Caki2 (cell line): ENCODE measurements around the gene PLCD1. TPM values are rescaled to one million over a fixed set of nuclear protein-coding genes. Genes with fewer than 3 reads are reported as not detected.

Experiments used
- DNase-seq: peaks from one replicate; pipeline ENCODE4 v3.0.0-alpha.2; 2015; ENCODE audit warnings: low read depth
- in situ Hi-C: cut with HindIII; loops from 2 replicates; pipeline ENCODE4 v1.10.0; 2016; ENCODE audit warnings: low sequenced_read_pairs, low pct_unique_long_range_greater_than_20kb, mixed read lengths
- total RNA-seq: library from RNA; depleted of rRNA; stranded (reverse); fragments of >200 nt; shearing (Covaris generic); gene quantifications from 2 replicates; pipeline ENCODE4 v1.2.3, GENCODE V29; 2014; ENCODE audit warnings: low replicate concordance

PLCD1 gene
- total RNA-seq, 1 experiment from 2014 or later: 9.1 TPM

- in situ Hi-C loops: no loop called here
- DNase-seq: no peak
Observed at GRCh38 chr3:38005076-38006020, 24.1 kb downstream of the PLCD1 start.

GRCh38 chr3:38004415-38005075 lies 24.9 kb downstream of the PLCD1 start:
- in situ Hi-C loops: no loop called here
- peak; percentile 51 for DNase-seq

- in situ Hi-C loops: no loop called here
- DNase-seq: no peak
Observed at GRCh38 chr3:38003817-38004414, 25.5 kb downstream of the PLCD1 start.

- no peak for DNase-seq
- in situ Hi-C loops: no loop called here
Observed at GRCh38 chr3:38003371-38003816, 26.0 kb downstream of the PLCD1 start.

GRCh38 chr3:38002940-38003339 lies 26.5 kb downstream of the PLCD1 start:
- in situ Hi-C loops: no loop called here

GRCh38 chr3:38002291-38002876 lies 27.1 kb downstream of the PLCD1 start:
- DNase-seq: no peak
- in situ Hi-C loops: no loop called here

More at GRCh38 chr3:38002940-38003339, 26.5 kb downstream of the PLCD1 start:
- no peak for DNase-seq

GRCh38 chr3:38001456-38002081 lies 27.9 kb downstream of the PLCD1 start:
- in situ Hi-C loops: no loop called here
- no peak for DNase-seq

GRCh38 chr3:38000965-38001455 lies 28.4 kb downstream of the PLCD1 start:
- in situ Hi-C loops: no loop called here

GRCh38 chr3:38000242-38000916 lies 29.1 kb downstream of the PLCD1 start:
- in situ Hi-C loops: no loop called here
- no peak for DNase-seq

More at GRCh38 chr3:38000965-38001455, 28.4 kb downstream of the PLCD1 start:
- no peak for DNase-seq

- in situ Hi-C loops: no loop called here
- DNase-seq: no peak
Observed at GRCh38 chr3:37999836-38000235, 29.6 kb downstream of the PLCD1 start.

GRCh38 chr3:37997791-37998370 lies 31.6 kb downstream of the PLCD1 start:
- DNase-seq: no peak
- in situ Hi-C loops: no loop called here

- in situ Hi-C loops: no loop called here
- DNase-seq: no peak
Observed at GRCh38 chr3:37997342-37997741, 32.1 kb downstream of the PLCD1 start.

GRCh38 chr3:37996785-37997301 lies 32.6 kb downstream of the PLCD1 start:
- DNase-seq: peak; percentile 71
- in situ Hi-C loops: no loop called here

- DNase-seq: no peak
- in situ Hi-C loops: no loop called here
Observed at GRCh38 chr3:37995652-37996641, 33.5 kb downstream of the PLCD1 start.

- no peak for DNase-seq
- in situ Hi-C loops: no loop called here
Observed at GRCh38 chr3:37994639-37994972, 34.8 kb downstream of the PLCD1 start.
